Fibroblast of pulmonary artery (primary cell): Measurements from ENCODE around the gene NAA20.
A peak's percentile ranks its signal among the peaks of the same experiment; 100 is the strongest.

Experiments
- DNase-seq: peaks from one replicate; pipeline ENCODE4 v3.0.0-alpha.2; 2010; ENCODE audit warnings: low read depth
- H3K4me3 ChIP-seq: replicated peaks from 2 replicates; pipeline ENCODE4 v1.5.1; 2011; ENCODE audit warnings: low read depth, mild to moderate bottlenecking, control low read depth, low read length, moderate library complexity
- TF ChIP-seq, protein P1 (sequence below): IDR thresholded peaks from 2 replicates; pipeline ENCODE4 v1.5.1; 2011; ENCODE audit warnings: mild to moderate bottlenecking, control low read depth, low read length, inconsistent platforms; ENCODE audit errors: missing control alignments

The NAA20 gene

DNA sequence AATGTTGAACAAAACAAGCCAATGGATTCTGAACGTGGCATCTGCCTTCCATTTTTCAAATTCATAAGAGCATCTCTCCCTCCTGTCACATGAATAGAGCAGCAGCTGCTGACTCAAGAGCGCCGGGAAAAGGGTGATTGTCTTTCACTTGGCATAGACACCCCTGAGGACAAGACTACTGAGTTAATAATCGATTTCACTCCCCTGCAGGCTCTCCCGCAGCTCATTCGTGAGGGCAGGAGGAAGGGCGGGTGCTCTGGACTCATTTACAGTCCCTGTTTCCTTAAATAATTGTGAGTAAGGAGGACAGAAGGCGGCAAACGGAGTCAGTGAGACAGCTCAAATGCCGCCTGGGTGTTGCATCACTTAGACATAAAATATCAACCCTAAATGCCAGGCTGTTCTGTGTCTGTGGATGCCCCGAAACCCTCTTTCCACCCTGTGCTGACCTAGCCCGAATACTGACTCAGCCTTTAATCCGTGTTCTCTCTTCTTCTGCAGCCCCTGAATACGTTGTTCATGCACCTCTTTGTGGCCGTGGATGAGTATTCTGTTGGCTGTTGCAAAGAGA, 56.7 kb downstream of the NAA20 start:
- TF ChIP-seq, protein P1, sequence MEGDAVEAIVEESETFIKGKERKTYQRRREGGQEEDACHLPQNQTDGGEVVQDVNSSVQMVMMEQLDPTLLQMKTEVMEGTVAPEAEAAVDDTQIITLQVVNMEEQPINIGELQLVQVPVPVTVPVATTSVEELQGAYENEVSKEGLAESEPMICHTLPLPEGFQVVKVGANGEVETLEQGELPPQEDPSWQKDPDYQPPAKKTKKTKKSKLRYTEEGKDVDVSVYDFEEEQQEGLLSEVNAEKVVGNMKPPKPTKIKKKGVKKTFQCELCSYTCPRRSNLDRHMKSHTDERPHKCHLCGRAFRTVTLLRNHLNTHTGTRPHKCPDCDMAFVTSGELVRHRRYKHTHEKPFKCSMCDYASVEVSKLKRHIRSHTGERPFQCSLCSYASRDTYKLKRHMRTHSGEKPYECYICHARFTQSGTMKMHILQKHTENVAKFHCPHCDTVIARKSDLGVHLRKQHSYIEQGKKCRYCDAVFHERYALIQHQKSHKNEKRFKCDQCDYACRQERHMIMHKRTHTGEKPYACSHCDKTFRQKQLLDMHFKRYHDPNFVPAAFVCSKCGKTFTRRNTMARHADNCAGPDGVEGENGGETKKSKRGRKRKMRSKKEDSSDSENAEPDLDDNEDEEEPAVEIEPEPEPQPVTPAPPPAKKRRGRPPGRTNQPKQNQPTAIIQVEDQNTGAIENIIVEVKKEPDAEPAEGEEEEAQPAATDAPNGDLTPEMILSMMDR = no peak
- DNase-seq = no peak
- H3K4me3 ChIP-seq = no peak overlapping the region

DNA sequence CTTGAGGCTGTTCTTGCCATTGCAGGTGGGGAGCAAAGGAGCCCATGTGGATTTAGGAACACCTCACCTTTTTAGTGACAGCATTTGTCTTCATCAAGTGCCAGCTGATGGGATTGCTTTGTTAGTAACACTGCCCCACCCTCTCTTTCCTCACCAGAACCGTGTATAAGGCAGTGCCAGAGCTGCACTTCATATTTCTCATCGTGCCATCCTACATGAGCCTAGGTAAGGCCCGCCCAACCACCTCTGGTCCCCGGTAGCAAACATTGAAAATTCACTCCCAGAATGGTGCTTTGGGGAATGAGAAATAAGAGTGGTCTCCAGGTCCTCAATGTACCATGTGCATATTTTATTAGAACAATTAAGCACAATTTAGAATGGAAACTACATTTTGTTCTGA, 57.9 kb downstream of the NAA20 start:
- no peak overlapping the region for H3K4me3 ChIP-seq
- TF ChIP-seq, protein P1 = no peak
- no peak for DNase-seq

DNA sequence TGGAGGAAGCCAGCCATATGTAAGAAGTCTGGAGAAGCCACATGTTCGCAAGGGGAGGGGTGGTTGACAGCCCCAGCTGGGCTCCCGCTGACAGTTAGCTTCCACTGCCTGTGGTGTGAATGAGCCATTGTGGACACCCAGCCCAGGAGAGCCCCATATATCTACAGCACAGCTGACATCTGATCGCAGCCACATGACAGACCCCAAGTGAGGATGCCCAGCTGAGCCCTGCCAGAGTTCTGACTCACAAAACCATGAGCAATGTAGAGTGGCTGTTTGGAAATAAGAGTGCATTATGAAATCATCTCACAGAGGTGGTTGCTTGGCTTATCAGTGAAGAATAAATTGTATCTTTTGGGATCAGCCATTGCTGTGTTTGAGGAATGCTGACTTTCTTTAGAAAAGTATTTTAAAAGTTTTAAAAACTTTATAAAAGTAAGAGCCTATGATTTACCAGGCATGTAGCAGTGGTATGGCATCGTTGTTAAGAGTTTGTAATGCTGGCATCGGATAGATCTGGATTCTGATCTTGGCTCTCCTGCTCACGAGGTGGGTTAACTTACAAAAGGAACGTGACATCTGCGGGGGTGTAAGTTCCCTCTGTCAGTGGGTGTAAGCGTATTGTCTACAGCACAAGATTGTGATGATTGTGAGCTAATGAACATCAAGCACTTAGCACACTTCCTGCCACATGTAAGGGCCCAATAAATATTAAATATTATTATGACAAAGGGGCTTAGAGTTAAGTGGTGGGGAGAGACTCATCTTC, 59.3 kb downstream of the NAA20 start:
- H3K4me3 ChIP-seq = no peak overlapping the region
- TF ChIP-seq, protein P1 = no peak
- peak; percentile 52 for DNase-seq

DNA sequence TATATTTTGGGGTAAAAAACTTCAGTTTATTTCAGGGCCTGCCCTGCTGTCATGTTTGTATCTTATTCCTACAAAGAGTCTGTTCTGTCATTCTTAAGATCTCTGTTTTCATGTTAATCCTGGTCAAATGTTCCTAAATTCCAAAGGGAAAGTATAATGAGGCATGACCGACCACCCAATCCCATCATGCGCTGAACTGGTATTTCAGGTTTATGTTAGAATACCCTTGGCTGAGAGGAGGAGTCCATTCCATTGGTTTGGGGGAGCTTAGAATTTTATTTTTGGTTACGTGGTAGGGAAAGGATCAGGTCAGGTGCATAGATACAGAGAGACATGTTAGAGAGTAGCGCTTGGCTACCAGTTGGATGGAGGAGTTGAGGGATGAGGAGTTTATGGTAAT, 60.9 kb downstream of the NAA20 start:
- no peak overlapping the region for H3K4me3 ChIP-seq
- no peak for DNase-seq
- TF ChIP-seq, protein P1 = no peak

DNA sequence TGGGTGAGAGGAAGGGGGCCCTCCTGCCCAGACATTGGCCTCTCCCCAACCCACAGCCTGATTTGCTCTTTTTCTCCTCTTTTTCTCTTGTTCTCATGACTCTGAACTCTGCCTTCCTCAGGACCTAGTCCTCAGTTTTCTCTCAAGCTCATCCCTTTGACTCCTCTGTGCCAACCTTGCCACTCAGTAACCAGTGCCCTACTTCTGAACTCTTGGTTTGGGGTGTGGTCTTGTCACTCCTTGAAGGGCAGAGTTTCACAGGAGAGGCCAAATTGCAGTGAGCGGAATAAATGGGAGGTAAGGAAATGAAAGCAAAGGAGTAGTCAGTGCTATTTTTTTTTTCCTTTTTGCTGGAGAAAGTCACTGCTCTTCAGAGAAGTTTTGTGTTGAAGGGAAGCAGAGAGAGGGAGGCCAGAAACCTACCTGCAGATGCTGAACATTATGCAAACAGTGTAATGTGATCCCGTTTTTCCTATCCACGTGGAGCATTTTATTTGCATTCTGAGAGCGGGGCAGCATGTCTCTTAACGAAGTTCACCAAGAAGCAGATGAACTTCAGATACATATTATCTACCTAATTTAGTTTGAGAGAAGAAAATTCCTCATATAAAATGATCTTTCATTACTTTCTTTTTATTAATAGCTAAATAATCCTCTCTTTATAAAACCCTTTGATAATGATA, 62.1 kb downstream of the NAA20 start:
- TF ChIP-seq, protein P1 = no peak

More for the DNA sequence above, 62.1 kb downstream of the NAA20 start:
- DNase-seq = no peak
- no peak overlapping the region for H3K4me3 ChIP-seq
